Fibroblast of lung (primary cell): ENCODE measurements around the gene C1orf74.

Experiments
- CTCF ChIP-seq, 2 donors: IDR thresholded peaks in 1 of 2; conservative IDR thresholded peaks in 1 of 2; 1 replicate in 1 of 2; 2 replicates in 1 of 2; pipeline ENCODE4 v1.5.1; 2011 to 2012; ENCODE audit warnings: low read length in 2 of 2, control low read depth in 1 of 2, inconsistent platforms in 1 of 2, low read depth in 1 of 2, mild to moderate bottlenecking in 1 of 2
- EZH2 ChIP-seq: IDR thresholded peaks from 2 replicates; pipeline ENCODE4 v1.5.1; 2012; ENCODE audit warnings: low read length, control low read depth, mild to moderate bottlenecking; ENCODE audit errors: missing control alignments

GRCh38 chr1:209817691-209818090, 33.3 kb upstream of the C1orf74 start:
- TF ChIP-seq EZH2: no peak
- TF ChIP-seq CTCF (conservative IDR thresholded peaks at IDR 0.05 in 1 of 2, IDR thresholded peaks at IDR 0.05 in 1 of 2; ENCODE audit: low read depth in 1 of 2, low read length in 2 of 2): no peak
